Left forelimb (tissue), 1 donor: Measurements from ENCODE around the gene PHF21A.
"Not testable (repeated sequence)": the region's sequence is repeated elsewhere in the genome, so short reads cannot be mapped to it uniquely, and the experiment has no call there.

Source experiments
- DNase-seq: peaks from one replicate; pipeline ENCODE4 v3.0.0-alpha.2; 2018; ENCODE audit warnings: low spot score

PHF21A gene

GRCh38 chr11:45904309-45904915, 216.8 kb downstream of the PHF21A start:
- no peak for DNase-seq

DNA sequence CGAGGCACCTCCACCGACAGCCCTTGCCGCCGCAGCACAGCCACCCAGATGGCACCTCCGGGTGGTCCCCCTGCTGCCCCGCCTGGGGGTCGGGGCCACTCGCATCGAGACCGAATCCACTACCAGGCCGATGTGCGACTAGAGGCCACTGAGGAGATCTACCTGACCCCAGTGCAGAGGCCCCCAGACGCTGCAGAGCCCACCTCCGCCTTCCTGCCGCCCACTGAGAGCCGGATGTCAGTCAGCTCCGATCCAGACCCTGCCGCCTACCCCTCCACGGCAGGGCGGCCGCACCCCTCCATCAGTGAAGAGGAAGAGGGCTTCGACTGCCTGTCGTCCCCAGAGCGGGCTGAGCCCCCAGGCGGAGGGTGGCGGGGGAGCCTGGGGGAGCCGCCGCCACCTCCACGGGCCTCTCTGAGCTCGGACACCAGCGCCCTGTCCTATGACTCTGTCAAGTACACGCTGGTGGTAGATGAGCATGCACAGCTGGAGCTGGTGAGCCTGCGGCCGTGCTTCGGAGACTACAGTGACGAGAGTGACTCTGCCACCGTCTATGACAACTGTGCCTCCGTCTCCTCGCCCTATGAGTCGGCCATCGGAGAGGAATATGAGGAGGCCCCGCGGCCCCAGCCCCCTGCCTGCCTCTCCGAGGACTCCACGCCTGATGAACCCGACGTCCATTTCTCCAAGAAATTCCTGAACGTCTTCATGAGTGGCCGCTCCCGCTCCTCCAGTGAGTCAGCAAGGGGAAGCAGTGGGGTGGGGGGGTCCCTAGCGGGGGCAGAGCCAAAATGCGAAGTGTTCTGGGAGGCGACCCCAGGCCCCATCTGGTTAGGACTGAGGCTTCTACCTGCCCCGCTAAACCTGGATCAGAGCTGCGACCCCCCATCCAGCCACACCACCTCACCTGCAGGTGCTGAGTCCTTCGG, 218.5 kb downstream of the PHF21A start:
- DNase-seq, result no peak

GRCh38 chr11:45901626-45902025, 219.6 kb downstream of the PHF21A start:
- no peak for DNase-seq

GRCh38 chr11:45900916-45901617, 220.2 kb downstream of the PHF21A start:
- DNase-seq, result no peak

DNA sequence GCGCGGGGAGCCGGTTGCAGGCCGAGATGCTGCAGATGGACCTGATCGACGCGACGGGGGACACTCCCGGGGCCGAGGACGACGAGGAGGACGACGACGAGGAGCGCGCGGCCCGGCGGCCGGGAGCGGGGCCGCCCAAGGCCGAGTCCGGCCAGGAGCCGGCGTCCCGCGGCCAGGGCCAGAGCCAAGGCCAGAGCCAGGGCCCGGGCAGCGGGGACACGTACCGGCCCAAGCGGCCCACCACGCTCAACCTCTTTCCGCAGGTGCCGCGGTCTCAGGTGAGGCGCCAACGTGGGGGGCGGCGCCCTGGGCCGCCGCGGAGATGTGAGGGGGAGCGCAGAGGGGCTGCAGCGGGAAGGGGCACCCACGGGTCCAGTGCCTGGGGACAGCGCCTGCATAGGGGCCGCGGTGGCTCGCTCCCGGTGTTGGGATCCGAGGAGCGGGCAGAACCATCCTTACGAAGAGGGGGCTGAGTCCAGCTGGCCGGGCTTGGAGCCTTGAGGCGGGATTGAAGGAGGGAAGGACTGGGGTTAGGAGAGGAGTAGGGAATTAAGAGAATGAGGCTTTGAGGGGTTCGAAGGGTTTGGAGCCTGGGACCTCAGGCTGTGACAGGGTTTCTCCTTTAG, 221.0 kb downstream of the PHF21A start:
- DNase-seq, result not testable (repeated sequence)

GRCh38 chr11:45899448-45900174, 221.6 kb downstream of the PHF21A start:
- DNase-seq, result peak; percentile 92

- no peak for DNase-seq
Measured at GRCh38 chr11:45899086-45899447, 222.2 kb downstream of the PHF21A start.

DNA sequence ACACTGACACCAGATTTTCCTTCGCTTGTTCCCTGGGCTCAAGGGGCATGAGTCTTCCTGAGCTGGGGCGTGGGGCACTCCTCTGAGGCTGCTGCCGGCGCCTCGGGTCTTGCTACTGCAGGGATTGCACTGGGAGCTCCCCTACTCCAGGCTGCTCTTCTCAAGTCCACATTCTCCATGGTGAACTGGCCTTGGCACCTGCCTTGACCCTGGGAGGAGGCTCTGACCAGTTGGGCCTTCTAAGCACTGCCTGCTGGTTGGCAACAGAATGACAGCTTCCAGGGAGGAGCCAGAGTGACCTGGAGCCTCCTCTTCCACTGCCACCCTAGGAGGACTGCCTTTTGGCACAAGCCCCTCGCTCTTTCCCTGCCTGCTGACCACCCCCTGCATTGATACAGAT, 223.7 kb downstream of the PHF21A start:
- no peak for DNase-seq

DNA sequence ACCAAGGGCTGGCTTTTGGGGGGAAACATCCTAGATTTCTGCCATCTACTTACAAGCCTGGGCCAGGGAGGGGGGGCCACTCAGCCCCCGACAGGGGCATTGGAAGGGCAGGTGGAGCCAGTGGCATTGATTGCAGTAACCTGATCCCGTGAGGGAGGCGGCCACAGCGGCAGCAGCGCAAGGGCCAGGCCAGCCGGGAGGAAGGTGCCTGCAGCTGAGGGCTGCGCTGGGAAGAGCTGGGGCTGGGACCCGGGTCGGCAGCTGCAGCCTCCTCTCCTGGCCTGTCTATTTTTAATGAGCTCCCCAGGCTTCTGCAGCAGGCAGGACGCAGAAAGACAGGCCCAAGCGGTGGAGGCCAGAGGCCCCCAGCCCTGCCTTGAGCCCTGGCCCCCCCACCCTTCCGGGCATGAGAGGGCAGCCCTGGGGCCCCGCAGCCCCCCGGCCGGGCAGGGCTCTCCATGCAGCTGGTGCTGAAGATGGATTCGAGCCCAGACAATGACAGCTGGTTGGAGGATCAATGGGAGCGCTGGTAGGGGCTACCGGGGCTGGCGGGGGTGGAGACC, 224.8 kb downstream of the PHF21A start:
- DNase-seq, result peak; percentile 83

- no peak for DNase-seq
Measured at GRCh38 chr11:45895553-45896259, 225.5 kb downstream of the PHF21A start.

GRCh38 chr11:45894555-45895247, 226.6 kb downstream of the PHF21A start:
- DNase-seq, result no peak

- DNase-seq, result no peak
Measured at GRCh38 chr11:45892856-45893255, 228.4 kb downstream of the PHF21A start.

- no peak for DNase-seq
Measured at GRCh38 chr11:45890886-45891550, 230.2 kb downstream of the PHF21A start.

GRCh38 chr11:45889966-45890365, 231.3 kb downstream of the PHF21A start:
- no peak for DNase-seq

- DNase-seq, result no peak
Measured at GRCh38 chr11:45889555-45889954, 231.7 kb downstream of the PHF21A start.

- no peak for DNase-seq
Measured at GRCh38 chr11:45887587-45887986, 233.7 kb downstream of the PHF21A start.

- DNase-seq, result no peak
Measured at GRCh38 chr11:45886816-45887520, 234.3 kb downstream of the PHF21A start.

- DNase-seq, result no peak
Measured at GRCh38 chr11:45885921-45886721, 235.1 kb downstream of the PHF21A start.
